OCI-LY3 (cell line): ENCODE results near the gene PASK.

ENCODE experiments used
- EZH2phosphoT487 ChIP-seq: fragments of 200-600 bp; shearing (Covaris generic); IDR thresholded peaks from 2 replicates; pipeline ENCODE4 v1.6.1; 2018; ENCODE audit warnings: antibody characterized with exemption, mixed run types, low read depth
- TF ChIP-seq, protein P1 (sequence below): fragments of 200-600, 300-600 bp; sonication (generic); IDR thresholded peaks from 2 replicates; pipeline ENCODE4 v1.5.1; 2014; ENCODE audit warnings: antibody characterized with exemption, low read length, low read depth

DNA sequence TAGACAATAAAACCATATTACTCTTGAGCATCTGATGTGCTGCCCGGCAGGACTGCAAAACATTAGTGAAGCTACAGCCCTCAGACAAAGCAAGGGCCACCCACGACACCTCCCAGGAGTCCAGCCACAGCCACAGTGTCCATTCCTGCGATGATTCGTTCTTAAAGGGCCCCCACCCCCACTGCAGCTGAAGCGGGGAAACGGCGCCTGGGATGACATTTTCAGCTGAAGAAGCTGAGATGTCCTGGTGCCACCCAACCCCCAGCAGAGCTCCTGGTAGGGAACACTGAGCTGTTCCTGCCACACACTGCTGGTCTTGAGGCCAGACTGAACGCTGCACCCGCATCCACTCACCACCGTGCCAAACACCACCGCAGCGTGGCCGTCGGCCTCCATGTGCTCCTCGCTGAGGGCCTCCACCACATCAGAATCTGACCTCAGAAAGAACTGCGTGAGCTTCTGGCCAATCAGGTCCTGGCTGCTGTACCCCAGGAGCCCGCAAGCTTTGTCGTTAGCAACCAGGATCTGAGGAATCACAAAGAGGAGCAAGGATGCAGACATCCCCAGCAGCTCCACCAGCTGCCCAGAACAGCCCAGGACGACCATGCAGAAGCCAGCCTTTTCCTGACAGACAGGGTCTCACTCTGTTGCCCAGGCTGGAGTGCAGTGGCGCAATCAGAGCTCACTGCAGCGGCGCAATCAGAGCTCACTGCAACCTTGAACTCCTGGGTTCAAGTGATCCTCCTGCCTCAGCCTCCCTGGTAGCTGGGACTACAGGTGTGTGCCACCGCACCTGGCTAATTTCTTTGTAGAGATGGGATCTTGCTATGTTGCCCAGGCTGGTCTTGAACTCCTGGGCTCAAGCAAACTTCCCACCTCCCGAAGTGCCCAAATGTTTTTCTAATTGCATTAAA, 9.5 kb downstream of the PASK start:
- TF ChIP-seq, protein P1, sequence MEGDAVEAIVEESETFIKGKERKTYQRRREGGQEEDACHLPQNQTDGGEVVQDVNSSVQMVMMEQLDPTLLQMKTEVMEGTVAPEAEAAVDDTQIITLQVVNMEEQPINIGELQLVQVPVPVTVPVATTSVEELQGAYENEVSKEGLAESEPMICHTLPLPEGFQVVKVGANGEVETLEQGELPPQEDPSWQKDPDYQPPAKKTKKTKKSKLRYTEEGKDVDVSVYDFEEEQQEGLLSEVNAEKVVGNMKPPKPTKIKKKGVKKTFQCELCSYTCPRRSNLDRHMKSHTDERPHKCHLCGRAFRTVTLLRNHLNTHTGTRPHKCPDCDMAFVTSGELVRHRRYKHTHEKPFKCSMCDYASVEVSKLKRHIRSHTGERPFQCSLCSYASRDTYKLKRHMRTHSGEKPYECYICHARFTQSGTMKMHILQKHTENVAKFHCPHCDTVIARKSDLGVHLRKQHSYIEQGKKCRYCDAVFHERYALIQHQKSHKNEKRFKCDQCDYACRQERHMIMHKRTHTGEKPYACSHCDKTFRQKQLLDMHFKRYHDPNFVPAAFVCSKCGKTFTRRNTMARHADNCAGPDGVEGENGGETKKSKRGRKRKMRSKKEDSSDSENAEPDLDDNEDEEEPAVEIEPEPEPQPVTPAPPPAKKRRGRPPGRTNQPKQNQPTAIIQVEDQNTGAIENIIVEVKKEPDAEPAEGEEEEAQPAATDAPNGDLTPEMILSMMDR = no peak
- TF ChIP-seq EZH2phosphoT487 = no peak
